Stimulated activated CD4-positive, alpha-beta T cell treated with anti-CD3 and anti-CD28 coated beads, Interleukin-15, amount 100 ng/mL, for 1 hour (primary cell): ENCODE measurements around the gene CDC42BPG.
"Not testable (repeated sequence)": the region's sequence is repeated elsewhere in the genome, so short reads cannot be mapped to it uniquely, and the experiment has no call there.

Experiments used
- DNase-seq, 2 donors: peaks; one replicate each; pipeline ENCODE4 v3.0.0-alpha.2; 2020; ENCODE audit warnings: low read depth in 1 of 2, low spot score in 1 of 2

CDC42BPG gene

DNA sequence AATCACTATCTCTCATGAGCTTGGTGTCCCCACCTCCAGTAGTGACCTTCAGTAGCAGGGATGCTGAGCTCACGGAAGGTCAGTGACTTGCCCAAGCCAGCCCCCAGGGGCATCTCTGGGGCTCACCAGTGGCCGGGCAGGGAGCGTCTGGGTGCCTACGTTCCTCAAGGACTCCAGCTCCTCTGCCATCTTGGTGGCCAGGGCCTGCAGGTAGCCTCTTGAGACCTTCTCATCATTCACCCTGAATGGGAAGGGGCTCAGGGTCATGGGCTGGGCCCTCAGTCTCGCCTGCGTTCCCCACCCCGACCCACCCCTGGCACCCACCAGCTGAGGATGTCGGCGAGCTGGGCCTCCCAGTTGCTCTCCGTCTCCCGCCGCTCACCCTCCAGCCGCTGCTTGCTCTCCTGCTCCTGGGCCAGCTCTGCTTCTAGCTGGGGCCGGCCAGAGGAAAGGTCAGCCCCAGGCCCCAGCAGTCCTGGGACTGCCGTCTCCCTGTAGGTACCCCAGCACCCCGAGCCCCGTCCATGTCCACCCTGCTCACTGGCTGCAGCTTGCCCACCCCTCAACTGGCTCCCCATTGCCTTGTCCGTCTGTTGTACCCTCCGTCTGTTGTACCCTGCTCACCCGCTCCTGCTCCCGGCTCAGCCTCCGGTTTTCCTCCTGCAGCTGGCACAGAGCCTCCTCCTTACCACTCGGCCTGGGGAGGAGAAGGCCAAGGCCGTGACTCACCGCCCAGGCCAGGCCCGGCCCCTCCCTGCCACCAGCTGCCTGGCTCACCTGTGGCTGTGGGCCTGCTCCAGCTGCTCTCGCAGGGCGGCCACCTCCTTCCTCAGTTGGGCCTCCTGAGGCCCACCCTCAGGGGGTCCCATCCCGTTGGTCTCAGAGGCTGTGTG lies 9.5 kb downstream of the CDC42BPG start:
- no peak for DNase-seq

GRCh38 chr11:64834031-64834722 lies 10.3 kb downstream of the CDC42BPG start:
- DNase-seq = no peak

GRCh38 chr11:64833509-64833908 lies 10.9 kb downstream of the CDC42BPG start:
- no peak for DNase-seq

DNA sequence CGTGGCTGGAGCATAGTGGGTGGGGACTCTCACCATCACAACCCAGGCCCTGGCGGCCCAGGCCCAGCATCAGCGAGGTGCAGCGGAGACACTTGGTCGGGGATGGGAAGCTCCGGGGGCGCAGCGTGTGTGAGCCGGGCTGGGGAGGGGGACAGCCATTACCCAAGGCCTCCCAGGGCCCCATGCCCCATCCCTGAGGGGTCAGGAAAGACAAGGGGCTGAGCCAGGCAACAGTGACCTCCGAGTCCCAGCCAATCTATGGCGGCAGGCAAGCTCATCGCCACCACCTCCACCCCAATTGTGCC lies 11.3 kb downstream of the CDC42BPG start:
- DNase-seq = no peak

GRCh38 chr11:64832467-64833197 lies 11.8 kb downstream of the CDC42BPG start:
- no peak for DNase-seq

DNA sequence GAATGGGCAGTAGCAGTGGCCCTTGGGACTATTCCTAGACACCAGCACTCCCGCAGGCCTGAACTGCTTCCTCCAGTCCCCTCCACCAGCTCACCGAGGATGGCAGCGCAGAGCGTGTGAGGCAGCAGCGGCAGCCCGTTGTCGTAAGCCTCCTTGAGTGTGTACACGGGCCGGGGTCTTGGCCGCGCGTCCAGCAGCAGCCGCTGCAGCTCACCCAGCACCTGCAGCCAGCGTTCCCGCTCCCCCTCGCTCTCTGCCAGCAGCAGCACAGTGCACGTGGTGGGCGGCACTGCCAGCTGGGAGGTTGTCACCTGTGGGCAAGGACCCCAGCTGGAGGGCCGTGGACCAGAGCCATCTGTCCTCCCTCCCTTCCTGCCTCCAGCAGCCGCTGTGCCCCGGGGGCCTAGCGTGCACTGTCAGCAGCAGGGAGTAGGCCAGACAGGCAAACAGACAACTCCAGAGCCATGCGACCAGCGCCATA lies 13.0 kb downstream of the CDC42BPG start:
- no peak for DNase-seq

GRCh38 chr11:64829536-64830251 lies 14.8 kb downstream of the CDC42BPG start:
- no peak for DNase-seq

DNA sequence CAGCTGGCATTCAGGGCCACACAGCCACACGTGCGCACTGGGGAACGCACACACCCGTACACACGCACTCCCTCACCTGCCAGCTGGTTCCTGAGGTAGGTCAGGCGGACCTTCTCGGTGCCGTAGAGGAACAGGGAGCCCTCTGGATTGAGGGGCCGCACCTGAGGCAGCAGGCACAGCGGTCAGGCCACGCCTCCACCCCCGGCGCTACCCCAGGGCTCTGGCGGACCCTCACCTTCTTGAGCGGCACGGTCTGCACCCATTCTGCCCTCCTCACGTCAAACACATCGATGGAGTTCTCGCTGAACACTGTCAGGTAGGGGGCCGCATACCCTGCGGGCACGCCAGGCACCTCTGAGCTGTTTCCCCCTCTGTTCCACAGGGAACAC lies 17.0 kb downstream of the CDC42BPG start:
- DNase-seq = no peak

GRCh38 chr11:64826578-64827450 lies 17.6 kb downstream of the CDC42BPG start:
- DNase-seq = no peak

DNA sequence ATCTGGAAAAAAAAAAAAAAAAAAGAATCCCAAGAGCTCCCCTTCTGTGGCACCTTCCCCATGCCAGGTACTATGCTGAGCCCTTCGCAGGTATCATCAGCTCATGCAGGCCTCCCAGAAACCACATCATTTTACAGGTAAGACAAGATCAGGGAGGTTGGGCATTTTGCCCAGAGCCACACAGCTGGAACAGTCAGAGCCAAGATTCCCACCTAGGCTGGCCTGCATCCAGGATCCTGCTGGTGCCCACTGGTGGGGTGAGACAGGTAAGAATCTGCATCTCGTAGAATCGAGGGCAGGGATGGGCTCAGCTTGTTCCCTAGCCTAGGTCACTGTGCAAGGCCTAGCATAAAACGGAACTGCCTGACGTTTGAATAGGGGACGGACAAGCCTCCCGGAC lies 18.4 kb downstream of the CDC42BPG start:
- no peak for DNase-seq

GRCh38 chr11:64823568-64824119 lies 20.8 kb downstream of the CDC42BPG start:
- DNase-seq = no peak

- DNase-seq = no peak
These were observed 27.0 kb downstream of the CDC42BPG start for GRCh38 chr11:64817476-64817875.

DNA sequence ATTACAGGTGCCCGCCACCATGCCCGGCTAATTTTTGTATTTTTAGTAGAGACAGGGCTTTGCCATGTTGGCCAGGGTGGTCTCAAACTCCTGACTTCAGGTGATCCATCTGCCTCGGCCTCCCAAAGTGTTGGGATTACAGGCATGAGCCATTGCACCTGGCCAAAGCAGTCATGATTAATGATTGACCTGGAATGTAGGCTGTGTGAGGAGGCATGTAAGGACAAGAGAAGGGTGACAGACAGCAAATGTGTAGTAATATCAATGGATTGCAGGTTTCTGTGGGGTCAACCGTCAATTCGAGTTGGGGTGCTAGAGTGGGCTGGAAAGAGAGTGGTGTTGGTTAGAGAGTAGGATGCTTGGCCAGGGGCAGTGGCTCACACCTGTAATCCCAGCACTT lies 29.0 kb downstream of the CDC42BPG start:
- DNase-seq = not testable (repeated sequence)

- no peak for DNase-seq
These were observed 29.7 kb downstream of the CDC42BPG start for GRCh38 chr11:64814712-64815187.

DNA sequence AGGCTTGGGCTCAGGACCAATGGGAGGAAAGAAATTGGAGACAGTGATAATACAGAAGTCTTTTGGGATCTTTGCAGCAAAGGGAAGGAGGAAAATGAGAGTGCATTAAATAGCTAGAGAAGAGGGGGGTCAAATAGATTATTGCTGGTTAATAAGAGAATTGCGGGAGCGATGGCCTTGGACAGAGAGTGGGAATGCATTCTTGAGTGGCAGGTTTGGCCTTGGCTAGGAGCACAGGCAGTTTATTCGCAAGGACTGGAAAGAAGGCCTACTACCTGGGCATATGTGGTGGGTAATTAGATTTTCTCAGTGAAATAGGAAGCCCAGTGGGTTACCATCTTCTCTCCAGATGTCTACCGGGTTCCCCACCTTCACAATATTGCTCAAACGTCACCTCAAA lies 30.6 kb downstream of the CDC42BPG start:
- no peak for DNase-seq

DNA sequence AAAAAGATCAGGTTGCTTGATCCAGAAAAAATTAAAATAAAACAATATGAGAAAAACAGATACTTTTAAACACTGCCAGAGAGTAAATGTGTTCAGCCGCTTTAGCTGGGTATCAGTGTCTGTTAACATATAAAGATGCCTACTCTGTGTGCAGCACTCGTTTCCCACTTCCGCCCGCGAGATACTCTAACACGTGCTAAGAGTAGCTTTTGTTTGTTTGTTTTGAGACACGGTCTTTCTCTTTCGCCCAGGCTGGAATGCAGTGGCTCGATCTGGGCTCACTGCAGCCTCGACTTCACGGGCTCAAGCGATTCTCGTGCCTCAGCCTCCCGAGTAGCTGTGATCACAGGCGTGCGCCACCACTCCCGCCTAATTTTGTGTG lies 33.6 kb downstream of the CDC42BPG start:
- no peak for DNase-seq

DNA sequence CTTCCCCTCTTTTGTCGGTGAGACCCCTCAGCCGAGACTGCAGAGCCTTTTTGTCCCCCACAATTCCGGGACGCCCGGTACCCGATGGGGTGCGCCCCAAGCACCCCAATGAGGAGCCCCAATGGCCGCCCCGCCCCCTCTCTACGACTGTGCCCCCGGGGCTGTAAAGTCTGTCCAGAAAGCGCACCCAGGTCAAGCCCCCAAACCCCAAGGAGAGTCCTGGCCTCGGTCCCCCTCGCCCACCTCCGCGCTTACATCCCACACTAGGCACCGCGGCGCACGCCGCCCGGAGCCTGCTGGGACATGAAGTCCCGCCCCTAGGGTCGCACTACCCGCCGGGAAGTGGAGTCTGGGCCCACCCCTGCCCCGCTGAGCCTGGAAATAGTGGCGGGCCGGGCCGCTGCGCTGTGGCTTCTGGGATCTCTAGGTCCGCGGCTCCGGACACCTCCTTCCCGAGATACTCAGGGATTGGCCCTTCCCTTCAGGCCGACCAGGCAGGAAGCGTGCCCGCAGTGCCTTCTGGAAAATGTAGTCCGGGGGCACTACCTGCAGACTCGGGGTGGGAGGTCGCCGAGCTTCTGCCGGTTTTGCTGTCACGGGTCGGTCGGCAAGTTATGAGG lies 34.1 kb downstream of the CDC42BPG start, which contains the start of gene MEN1:
MEN1 (minus strand) TSS at position 281 of the 620 bp plus-strand sequence. CDS start 442 bp downstream, outside the sequence.
- DNase-seq = peak; percentile 42 to 66

DNA sequence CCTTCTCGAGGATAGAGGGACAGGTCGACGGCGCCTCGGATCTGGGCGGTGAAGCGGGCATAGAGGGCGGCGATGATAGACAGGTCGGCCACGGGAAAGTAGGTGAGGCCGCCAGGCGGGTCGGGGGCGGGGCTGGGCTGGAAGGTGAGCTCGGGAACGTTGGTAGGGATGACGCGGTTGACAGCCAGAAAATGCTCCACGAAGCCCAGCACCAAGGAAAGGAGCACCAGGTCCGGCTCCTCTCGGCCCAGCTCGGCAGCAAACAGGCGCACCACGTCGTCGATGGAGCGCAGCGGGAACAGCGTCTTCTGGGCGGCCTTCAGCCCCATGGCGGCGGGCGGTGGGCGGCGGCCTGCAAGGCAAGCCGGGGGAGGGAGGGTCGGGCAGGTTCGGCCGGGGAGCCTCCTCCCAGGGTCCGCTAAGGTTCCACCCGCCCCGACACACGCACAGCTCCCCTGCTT lies 34.6 kb downstream of the CDC42BPG start:
- DNase-seq = no peak

- DNase-seq = no peak
These were observed 39.0 kb downstream of the CDC42BPG start for GRCh38 chr11:64805481-64805880.
